WTC11 (cell line): Measurements from ENCODE around the gene NT5C1A. TPM values are rescaled to one million over a fixed set of nuclear protein-coding genes. Genes with fewer than 3 reads are reported as not detected.

Experiments used
- ATAC-seq: fragments of 200-7000 bp; cut with Tn5 transposase; 2 replicates; pipeline ENCODE4 v1.10.0; 2021; ENCODE audit warnings: mild to moderate bottlenecking, moderate library complexity
- CTCF ChIA-PET: fragments of 300-600 bp; sonication (Branson Sonifier 250); formaldehyde crosslinking; loops from one replicate; lab custom pipeline; 2021; ENCODE audit warnings: antibody characterized with exemption; lab: Charles Lee
- POLR2A ChIA-PET: fragments of 350-600 bp; sonication (Branson Sonifier 250); formaldehyde crosslinking; loops from one replicate; lab custom pipeline; 2021; ENCODE audit warnings: antibody characterized with exemption; lab: Charles Lee
- DNase-seq: peaks from one replicate; pipeline ENCODE4 v3.0.0; 2021; ENCODE audit warnings: low spot score
- H3K27ac Mint-ChIP-seq: 2 replicates; pipeline ENCODE4 v1.8.0; 2021; ENCODE audit warnings: mixed read lengths
- H3K27me3 Mint-ChIP-seq: 2 replicates; pipeline ENCODE4 v1.8.0; 2021; ENCODE audit warnings: low read depth, mild to moderate bottlenecking, moderate library complexity, mixed read lengths
- H3K36me3 Mint-ChIP-seq: 2 replicates; pipeline ENCODE4 v1.8.0; 2021; ENCODE audit warnings: mixed read lengths
- H3K4me1 Mint-ChIP-seq: 2 replicates; pipeline ENCODE4 v1.8.0; 2022; ENCODE audit warnings: mixed read lengths
- H3K4me3 Mint-ChIP-seq: 2 replicates; pipeline ENCODE4 v1.8.0; 2021; ENCODE audit warnings: mild to moderate bottlenecking, moderate library complexity, mixed read lengths
- H3K9me3 Mint-ChIP-seq: 2 replicates; pipeline ENCODE4 v1.8.0; 2021; ENCODE audit warnings: mixed read lengths
- CDX4 ChIP-seq: fragments of 250-450 bp; sonication (Bioruptor Pico); IDR thresholded peaks from 2 replicates; pipeline ENCODE4 v1.9.0; 2021; ENCODE audit warnings: moderate library complexity, mild to moderate bottlenecking, inconsistent platforms, borderline replicate concordance
- ELF4 ChIP-seq: sonication (generic); formaldehyde crosslinking; IDR thresholded peaks from 2 replicates; pipeline ENCODE4 v1.8.1; 2022; ENCODE audit warnings: low read depth, mild to moderate bottlenecking, moderate library complexity, missing genetic modification reagents
- HMGXB4 ChIP-seq: sonication (generic); formaldehyde crosslinking; IDR thresholded peaks from 2 replicates; pipeline ENCODE4 v1.8.1; 2023; ENCODE audit warnings: mild to moderate bottlenecking, moderate library complexity, missing genetic modification reagents
- MAX ChIP-seq: sonication (generic); formaldehyde crosslinking; IDR thresholded peaks from 2 replicates; pipeline ENCODE4 v1.8.0; 2022; ENCODE audit warnings: mild to moderate bottlenecking, missing genetic modification reagents
- NR2C2 ChIP-seq: sonication (generic); formaldehyde crosslinking; IDR thresholded peaks from 2 replicates; pipeline ENCODE4 v1.8.0; 2022; ENCODE audit warnings: mild to moderate bottlenecking, missing genetic modification reagents
- STAT6 ChIP-seq: sonication (generic); formaldehyde crosslinking; conservative IDR thresholded peaks from 2 replicates; pipeline ENCODE4 v1.8.1; 2023; ENCODE audit warnings: mild to moderate bottlenecking, low read depth, missing genetic modification reagents, moderate library complexity
- TCF7 ChIP-seq: sonication (generic); formaldehyde crosslinking; IDR thresholded peaks from 2 replicates; pipeline ENCODE4 v1.8.0; 2022; ENCODE audit warnings: mild to moderate bottlenecking, low read depth, missing genetic modification reagents, moderate library complexity
- ZNF281 ChIP-seq: sonication (generic); formaldehyde crosslinking; IDR thresholded peaks from 2 replicates; pipeline ENCODE4 v1.8.0; 2023; ENCODE audit warnings: mild to moderate bottlenecking, missing genetic modification reagents
- total RNA-seq: library from RNA; stranded (reverse); gene quantifications from 3 replicates; pipeline ENCODE4 v1.2.3, GENCODE V29; 2021
- TF ChIP-seq, protein P1 (sequence below): sonication (generic); formaldehyde crosslinking; IDR thresholded peaks from 2 replicates; pipeline ENCODE4 v1.8.1; 2023; ENCODE audit warnings: mild to moderate bottlenecking, missing genetic modification reagents, moderate library complexity
- TF ChIP-seq, protein P2 (sequence below): fragments of 250-450 bp; sonication (Bioruptor Pico); conservative IDR thresholded peaks from 2 replicates; pipeline ENCODE4 v1.9.0; 2021; ENCODE audit warnings: mild to moderate bottlenecking
- TF ChIP-seq, protein P3 (sequence below): sonication (generic); formaldehyde crosslinking; IDR thresholded peaks from 2 replicates; pipeline ENCODE4 v1.8.1; 2023; ENCODE audit warnings: mild to moderate bottlenecking, missing genetic modification reagents
- TF ChIP-seq, protein P4 (sequence below): sonication (generic); formaldehyde crosslinking; IDR thresholded peaks from 2 replicates; pipeline ENCODE4 v1.8.0; 2022; ENCODE audit warnings: mild to moderate bottlenecking, missing genetic modification reagents

Gene NT5C1A
- total RNA-seq, 1 experiment from 2014 or later: not detected

GRCh38 chr1:39704757-39705156 is 32.9 kb upstream of the NT5C1A start:
- ATAC-seq (no peak), DNase-seq (no peak)
- H3K4me1 Mint-ChIP-seq: peaks cover 19% of the 10 kb centered on the region
- H3K9me3 Mint-ChIP-seq: no peaks in the 10 kb centered on the region
- CTCF ChIA-PET: interaction anchor here (0.9 to 1.9 kb wide), 2 partner anchors 95 to 99 kb away, joined by 3 to 7 read pairs; no protein-coding TSS in a partner anchor
- POLR2A ChIA-PET: no interaction called here
- TF ChIP-seq CDX4 (no peak), STAT6 (CRISPR knock-in tag) (no peak), MAX (no peak), HMGXB4 (CRISPR knock-in tag) (no peak), TCF7 (CRISPR knock-in tag) (no peak), NR2C2 (CRISPR knock-in tag) (no peak), ZNF281 (no peak), ELF4 (CRISPR knock-in tag) (no peak)
- TF ChIP-seq, protein P1, sequence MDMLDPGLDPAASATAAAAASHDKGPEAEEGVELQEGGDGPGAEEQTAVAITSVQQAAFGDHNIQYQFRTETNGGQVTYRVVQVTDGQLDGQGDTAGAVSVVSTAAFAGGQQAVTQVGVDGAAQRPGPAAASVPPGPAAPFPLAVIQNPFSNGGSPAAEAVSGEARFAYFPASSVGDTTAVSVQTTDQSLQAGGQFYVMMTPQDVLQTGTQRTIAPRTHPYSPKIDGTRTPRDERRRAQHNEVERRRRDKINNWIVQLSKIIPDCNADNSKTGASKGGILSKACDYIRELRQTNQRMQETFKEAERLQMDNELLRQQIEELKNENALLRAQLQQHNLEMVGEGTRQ: no peak
- TF ChIP-seq, protein P2, sequence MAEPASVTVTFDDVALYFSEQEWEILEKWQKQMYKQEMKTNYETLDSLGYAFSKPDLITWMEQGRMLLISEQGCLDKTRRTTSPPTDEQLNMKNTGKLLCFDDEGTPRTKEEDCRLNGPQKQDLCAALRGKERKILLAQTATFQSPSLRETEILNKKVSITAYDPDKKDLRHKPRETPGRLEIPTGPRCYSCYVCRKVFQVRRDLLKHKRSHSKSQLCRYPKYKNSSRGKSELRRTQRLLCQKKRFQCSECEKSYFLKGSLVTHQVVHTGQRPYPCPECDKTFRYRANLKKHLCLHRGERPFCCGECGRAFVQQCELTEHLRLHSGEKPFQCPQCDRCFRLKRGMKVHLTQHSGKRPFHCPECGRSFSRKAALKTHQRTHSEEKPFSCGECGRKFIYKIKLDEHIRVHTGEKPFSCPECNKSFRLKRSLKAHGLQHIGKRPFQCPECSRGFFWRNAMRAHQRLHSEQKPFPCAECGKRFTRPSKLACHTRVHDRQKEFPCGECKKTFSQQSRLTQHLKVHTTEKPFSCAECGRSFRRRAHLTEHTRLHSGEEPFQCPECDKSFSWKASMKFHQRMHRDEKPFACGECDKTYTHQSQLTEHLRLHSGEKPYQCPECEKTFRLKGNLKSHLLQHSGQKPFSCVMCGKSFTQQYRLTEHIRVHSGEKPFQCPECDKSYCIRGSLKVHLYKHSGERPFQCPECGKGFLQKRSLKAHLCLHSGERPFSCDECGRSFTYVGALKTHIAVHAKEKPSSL (CRISPR knock-in tag): no peak
- TF ChIP-seq, protein P3, sequence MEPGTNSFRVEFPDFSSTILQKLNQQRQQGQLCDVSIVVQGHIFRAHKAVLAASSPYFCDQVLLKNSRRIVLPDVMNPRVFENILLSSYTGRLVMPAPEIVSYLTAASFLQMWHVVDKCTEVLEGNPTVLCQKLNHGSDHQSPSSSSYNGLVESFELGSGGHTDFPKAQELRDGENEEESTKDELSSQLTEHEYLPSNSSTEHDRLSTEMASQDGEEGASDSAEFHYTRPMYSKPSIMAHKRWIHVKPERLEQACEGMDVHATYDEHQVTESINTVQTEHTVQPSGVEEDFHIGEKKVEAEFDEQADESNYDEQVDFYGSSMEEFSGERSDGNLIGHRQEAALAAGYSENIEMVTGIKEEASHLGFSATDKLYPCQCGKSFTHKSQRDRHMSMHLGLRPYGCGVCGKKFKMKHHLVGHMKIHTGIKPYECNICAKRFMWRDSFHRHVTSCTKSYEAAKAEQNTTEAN (CRISPR knock-in tag): no peak
- TF ChIP-seq, protein P4, sequence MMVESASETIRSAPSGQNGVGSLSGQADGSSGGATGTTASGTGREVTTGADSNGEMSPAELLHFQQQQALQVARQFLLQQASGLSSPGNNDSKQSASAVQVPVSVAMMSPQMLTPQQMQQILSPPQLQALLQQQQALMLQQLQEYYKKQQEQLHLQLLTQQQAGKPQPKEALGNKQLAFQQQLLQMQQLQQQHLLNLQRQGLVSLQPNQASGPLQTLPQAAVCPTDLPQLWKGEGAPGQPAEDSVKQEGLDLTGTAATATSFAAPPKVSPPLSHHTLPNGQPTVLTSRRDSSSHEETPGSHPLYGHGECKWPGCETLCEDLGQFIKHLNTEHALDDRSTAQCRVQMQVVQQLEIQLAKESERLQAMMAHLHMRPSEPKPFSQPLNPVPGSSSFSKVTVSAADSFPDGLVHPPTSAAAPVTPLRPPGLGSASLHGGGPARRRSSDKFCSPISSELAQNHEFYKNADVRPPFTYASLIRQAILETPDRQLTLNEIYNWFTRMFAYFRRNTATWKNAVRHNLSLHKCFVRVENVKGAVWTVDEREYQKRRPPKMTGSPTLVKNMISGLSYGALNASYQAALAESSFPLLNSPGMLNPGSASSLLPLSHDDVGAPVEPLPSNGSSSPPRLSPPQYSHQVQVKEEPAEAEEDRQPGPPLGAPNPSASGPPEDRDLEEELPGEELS (CRISPR knock-in tag): no peak
- peaks cover 100% of the 10 kb centered on the region for H3K27me3 Mint-ChIP-seq
- no peak overlapping the region for H3K4me3 Mint-ChIP-seq
- H3K27ac Mint-ChIP-seq: no peak overlapping the region
- no peaks in the 10 kb centered on the region for H3K36me3 Mint-ChIP-seq
